HG02642 (cell line): ENCODE measurements around the gene DPF1.

ENCODE experiments used
- ATAC-seq: cut with Tn5 transposase; IDR thresholded peaks from one replicate; pipeline ENCODE4 v1.9.1; 2021; ENCODE audit warnings: mild to moderate bottlenecking; ENCODE audit not compliant: unreplicated experiment, poor library complexity

Gene DPF1

DNA sequence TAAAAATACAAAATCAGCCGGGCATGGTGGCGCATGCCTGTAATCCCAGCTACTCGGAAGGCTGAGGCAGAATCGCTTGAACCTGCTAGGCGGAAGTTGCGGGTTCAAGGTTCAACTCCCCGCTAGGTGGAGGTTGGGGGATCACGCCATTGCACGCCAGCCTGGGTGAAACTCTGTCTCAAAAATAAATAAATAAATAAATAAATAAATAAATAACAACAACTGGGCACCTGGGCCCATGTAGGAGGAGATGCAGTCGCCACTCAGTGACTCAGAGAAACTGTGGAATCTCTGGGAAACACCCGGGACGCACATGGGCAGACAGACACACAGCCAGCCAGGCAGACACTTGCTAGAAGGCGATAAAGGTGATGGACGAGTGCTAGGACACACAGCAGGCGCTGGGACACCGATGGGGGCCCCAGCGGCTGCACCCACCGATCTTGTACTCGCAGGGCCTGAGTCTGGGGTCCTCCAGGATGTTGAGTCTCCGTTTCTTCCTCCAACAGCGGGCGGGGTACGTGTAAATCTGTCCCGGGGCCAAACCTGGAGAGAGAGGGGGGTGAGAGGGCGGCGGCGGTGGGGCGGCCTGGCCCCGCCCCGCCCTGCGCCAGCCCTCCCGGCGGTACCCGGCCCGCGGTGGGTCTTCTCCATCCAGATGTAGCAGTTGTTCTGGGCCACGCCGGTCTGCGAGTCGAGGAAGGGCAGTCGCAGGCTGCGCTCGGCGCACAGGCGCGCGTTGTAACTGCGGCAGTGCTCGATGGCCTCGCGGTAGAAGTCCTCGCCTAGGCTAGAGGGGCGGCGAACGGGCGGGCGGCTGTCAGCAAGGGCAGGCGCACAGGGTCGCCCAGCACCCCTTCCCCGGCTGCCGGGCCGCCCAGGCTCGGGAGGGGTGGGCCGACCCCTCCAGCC lies 1.8 kb downstream of the DPF1 start:
- no peak for ATAC-seq

DNA sequence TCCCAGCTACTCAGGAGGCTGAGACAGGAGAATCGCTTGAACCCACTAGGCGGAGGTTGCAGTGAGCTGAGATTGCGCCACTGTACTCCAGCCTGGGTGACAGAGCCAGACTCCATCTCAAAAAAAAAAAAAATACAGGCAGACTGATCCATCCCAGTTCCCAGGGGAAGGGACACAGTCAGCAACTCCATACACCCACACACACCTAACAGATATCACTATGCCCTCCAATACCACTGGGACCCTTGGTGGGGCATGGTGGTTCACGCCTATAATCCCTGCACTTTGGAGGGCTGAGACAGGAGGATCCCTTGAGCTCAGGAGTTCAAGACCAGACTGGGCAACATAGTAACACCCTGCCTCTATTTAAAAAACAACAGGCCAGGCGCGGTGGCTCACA lies 2.6 kb downstream of the DPF1 start:
- ATAC-seq = no peak

DNA sequence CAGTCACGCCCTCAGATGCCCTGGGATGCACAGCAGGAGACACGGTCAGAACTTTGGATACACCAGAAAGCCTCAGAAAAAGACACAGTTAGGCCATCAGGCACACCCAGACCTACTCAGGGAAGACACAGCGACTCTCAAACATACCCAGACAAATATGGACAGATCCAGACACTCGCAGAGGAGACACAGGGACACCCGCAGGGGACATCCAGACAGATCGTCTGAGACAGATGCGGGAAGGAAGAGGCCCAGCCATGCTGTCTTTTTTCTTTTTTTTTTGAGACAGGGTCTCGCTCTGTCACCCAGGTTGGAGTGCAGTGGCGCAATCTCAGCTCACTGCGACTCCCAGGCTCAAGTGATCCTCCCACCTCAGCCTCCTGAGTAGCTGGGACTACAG lies 4.8 kb downstream of the DPF1 start:
- ATAC-seq = no peak

DNA sequence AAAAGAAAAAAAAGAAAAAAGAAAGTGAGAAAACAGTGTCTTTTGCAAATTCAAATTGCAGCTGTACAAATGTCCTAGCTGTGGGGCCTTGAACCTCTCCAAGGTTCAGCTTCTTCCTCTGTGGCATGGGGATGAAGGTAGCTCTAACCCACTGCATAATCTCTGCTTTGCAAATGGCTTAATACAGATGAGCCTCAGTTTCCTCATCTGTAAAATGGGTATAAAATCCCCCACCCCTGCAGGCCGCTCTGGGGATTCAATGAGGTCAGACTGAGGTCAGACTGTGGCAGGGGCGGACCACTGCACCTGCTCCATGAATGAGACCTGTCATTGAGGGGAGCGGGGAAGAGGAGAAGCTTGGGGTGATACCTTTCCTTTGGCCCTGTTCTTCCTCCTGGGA lies 5.8 kb downstream of the DPF1 start:
- ATAC-seq = no peak

GRCh38 chr19:38216785-38217641 lies 7.0 kb downstream of the DPF1 start:
- no peak for ATAC-seq

DNA sequence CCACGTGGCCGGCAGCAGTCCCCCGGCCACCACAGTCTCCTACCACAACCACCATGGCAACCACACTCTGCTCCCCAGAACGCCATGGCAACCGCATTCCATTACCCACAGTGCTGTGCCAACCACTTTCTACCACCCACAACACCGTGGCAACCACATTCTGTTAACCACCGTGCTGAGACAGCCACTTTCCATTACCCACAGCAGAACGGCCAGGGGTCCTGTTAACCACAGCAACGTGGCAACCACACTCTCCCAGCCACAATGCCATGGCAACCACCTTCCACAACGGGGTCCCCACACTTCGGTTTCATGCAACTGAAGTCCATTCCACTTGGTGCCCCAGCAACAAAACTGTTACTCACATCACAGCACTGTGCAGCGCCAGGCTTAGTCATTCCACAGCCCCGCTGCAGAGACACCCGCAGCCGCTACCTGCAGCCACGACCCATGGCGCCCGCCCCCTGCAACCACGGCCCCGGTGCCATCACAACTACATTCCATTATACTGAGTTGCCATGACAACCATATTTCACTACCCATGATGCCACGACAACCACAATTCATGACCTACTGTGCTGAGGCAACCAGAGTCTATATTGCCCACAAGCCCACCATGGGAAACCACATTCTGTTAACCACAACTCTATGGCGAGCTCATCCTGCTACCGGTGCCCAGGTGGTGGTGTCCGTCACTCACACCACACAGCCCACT lies 10.0 kb downstream of the DPF1 start:
- no peak for ATAC-seq

DNA sequence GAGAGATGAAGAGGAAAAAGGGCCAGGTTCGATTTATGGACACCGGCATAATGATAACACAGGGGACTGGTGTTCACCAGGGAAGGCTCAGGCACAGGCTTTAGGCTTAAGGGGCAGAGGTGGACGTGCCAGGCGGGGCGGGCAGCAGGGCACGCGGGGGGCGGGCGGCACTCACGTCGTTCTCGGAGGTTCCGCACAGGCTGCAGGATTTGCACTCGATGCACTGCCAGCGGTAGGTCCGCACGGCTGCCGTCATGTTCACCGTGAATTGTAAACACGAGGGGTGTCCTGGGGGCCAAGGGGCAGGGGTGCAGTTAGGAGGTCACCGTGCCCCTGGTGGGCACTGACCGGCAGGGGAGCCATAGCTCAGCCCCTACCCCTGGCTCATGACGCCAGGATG lies 10.6 kb downstream of the DPF1 start:
- no peak for ATAC-seq

- ATAC-seq = no peak
Observed at GRCh38 chr19:38211766-38212165, 12.3 kb downstream of the DPF1 start.

DNA sequence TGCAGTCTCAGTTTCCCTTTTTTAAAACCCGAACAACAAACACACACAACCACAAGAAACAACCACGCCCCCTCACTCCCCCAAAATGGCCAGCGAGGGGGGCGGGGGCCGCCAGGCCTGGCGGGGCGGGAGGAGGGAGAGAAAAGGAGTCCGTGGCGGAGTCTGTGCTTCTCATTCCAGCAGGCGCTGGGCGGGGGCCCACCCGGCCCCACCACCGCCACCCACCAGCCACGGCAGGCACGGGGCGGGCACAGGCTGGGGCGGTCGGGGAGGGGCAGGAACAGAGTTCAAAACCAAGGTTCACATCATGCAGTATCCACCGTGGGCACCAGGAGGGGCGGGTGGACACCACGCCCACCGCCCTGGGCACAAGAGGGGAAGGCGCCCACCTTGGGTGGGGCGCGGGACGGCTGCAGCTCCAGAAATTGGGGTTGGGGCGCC lies 12.9 kb downstream of the DPF1 start:
- ATAC-seq = no peak

- ATAC-seq = no peak
Observed at GRCh38 chr19:38210458-38210987, 13.5 kb downstream of the DPF1 start.

- ATAC-seq = no peak
Observed at GRCh38 chr19:38209671-38210457, 14.2 kb downstream of the DPF1 start.

- ATAC-seq = no peak
Observed at GRCh38 chr19:38209152-38209551, 14.9 kb downstream of the DPF1 start.

- ATAC-seq = no peak
Observed at GRCh38 chr19:38208571-38208970, 15.5 kb downstream of the DPF1 start.

DNA sequence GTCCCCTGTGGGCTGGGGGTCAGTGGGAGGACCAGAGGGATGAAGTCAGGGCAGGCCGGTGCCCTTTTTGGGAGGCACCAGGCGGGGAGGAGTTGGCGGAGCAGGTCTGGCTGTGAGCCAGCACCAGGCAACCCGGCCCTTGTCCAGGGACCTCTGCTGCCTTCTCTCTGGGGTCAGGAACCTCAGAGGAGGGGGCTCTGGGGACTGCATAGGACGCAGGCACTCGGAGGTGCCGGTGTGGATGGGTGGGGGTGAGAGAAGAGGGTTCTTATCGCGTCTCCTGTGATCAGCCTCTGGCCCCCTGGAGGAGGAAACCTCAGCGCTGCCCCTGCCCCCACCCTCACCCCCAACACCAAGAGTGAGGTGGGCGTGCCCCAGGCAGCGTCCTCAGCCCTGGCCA lies 16.5 kb downstream of the DPF1 start:
- ATAC-seq = no peak

GRCh38 chr19:38206928-38207327 lies 17.1 kb downstream of the DPF1 start:
- no peak for ATAC-seq

- no peak for ATAC-seq
Observed at GRCh38 chr19:38206006-38206745, 17.8 kb downstream of the DPF1 start.

GRCh38 chr19:38204728-38205127 lies 19.3 kb downstream of the DPF1 start:
- ATAC-seq = no peak

DNA sequence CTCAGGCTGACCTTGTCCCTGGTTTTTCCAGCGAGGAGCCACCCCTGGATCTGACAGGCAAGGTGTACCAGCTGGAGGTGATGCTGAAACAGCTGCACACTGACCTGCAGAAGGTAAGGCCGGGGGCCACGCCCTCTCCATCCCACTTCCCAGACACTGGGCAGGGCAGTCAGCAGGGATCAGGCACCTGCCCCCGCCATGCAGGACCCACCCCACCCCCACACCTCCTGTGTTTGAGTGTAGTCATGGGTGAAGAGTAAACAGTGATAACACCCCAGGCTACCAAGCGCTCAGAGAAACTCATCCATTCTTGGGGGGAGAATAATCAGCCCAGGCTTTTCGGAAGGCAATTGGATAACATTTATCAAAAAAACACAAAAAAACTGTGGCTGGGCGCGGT lies 19.9 kb downstream of the DPF1 start:
- no peak for ATAC-seq

DNA sequence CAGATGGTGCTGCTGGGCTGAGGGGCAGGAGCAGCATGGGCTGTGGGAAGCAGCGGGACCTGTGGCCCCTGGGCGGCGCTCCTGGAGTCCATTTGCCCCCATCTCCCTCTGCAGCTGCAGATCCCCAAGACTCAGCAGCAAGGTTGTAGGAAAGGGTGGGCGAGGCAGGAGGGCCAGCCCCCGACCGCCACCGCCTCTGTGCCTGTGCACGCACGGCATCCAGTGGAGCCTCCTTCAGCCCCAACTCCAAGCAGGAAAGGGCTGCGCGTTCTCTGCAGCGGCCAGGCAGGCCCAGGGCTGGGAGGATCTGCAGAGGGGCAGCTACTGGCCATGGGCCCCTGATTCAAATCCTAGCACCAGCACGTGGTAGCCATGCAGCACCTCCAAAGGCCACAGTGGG lies 20.8 kb downstream of the DPF1 start:
- ATAC-seq = no peak
